ENCODE results near the gene NT5C.
"Not testable (repeated sequence)": the region's sequence is repeated elsewhere in the genome, so short reads cannot be mapped to it uniquely, and the experiment has no call there.

Gene NT5C

DNA sequence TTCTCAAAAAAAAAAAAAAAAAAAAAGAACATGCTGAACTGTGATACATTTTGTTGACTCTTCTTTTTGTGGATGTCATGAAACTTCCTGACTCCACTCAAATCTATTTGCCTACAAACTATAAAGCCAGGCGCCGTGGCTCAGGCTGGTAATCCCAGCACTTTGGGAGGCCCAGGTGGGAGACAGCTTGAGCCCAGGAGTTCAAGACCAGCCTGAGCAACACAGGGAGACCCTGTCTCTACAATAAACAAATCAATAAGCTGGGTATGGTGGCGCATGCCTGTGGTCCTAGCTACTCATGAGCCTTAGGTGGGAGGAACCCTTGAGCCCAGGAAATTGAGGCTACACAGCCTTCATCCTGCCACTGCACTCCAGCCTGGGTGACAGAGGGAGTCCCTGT lies 1.5 kb upstream of the NT5C start:
- TF ChIP-seq, protein P1, sequence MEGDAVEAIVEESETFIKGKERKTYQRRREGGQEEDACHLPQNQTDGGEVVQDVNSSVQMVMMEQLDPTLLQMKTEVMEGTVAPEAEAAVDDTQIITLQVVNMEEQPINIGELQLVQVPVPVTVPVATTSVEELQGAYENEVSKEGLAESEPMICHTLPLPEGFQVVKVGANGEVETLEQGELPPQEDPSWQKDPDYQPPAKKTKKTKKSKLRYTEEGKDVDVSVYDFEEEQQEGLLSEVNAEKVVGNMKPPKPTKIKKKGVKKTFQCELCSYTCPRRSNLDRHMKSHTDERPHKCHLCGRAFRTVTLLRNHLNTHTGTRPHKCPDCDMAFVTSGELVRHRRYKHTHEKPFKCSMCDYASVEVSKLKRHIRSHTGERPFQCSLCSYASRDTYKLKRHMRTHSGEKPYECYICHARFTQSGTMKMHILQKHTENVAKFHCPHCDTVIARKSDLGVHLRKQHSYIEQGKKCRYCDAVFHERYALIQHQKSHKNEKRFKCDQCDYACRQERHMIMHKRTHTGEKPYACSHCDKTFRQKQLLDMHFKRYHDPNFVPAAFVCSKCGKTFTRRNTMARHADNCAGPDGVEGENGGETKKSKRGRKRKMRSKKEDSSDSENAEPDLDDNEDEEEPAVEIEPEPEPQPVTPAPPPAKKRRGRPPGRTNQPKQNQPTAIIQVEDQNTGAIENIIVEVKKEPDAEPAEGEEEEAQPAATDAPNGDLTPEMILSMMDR (IDR thresholded peaks at IDR 0.05; ENCODE audit: control insufficient read depth, insufficient read depth, low read depth, low read length, missing control alignments): no peak
- H3K4me3 ChIP-seq (ENCODE audit: control insufficient read depth, low read depth, low read length): no peak overlapping the region
- DNase-seq (ENCODE audit: low read depth): no peak

DNA sequence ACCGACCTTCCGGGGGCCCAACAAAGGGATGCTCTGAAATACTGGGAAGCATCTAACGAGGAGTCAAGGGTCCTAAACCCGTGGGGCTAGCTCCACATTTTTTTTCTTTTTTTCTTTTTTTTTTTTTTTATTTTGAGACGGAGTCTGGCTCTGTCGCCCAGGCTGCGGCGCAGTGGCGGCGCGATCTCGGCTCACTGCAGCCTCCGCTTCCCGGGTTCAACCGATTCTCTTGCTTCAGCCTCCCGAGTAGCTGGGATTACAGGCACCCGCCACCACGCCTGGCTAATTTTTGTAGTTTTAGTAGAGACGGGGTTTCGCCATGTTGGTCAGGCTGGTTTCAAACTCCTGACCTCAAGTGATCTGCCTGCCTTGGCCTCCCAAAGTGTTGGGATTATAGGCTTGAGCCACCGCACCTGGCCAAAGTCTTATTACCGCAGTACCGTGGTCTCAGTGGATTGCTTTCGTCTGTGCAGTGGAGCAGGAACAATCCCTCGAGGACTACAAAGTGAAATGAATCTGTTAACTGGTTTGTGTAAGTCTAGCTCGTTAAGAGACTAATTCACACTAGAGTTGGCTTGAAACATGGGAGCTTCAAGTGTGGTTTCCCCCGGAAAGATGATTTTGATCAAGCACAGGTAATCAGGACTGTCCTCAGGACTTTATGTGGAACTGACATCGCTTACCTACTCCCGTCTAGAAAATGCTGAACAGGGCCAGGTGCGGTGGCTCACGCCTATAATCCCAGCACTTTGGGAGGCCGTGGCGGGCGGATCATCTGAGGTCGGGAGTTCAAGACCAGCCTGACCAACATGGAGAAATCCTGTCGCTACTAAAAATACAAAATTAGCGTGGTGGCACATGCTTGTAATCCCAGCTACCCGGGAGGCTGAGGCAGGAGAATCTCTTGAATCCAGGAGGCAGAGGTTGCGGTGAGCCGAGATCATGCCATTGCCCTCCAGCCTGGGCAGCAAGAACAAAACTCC lies 767 bp upstream of the NT5C start:
- DNase-seq (ENCODE audit: low read depth): not testable (repeated sequence)
- H3K4me3 ChIP-seq (ENCODE audit: control insufficient read depth, low read depth, low read length): peak overlapping the region; percentile 74

DNA sequence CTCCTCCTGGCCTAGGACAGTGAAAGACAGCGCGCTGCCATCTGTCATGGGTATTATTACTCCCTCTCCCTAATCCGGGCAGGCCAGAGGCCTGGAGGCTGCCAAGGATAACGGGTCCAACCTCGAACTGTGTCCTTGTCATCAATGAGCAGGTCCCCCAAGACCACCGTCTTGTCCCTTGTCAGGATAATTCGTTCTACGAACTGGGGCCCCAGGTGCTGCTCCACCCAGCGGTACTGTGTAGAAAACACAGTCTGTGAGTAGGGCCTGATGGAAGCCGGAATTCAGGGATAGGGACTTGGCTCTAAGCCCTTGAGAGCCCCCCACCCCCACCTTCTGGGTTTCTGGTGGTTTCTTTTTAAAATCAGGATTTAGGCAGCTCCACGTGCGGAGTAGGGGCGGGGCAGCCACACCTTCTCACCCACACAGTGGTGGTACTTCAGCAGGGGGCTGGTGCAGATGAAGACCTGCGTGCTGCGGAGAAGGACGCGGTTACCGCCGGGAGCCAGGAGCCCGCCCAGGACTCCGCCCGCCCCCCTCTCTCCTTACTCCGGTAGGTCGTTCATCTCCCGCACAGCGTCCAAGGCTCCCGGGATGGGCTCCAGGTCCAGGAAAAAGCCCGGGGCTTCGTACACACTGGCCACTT lies 787 bp downstream of the NT5C start:
- TF ChIP-seq, protein P1 (IDR thresholded peaks at IDR 0.05; ENCODE audit: control insufficient read depth, insufficient read depth, low read depth, low read length, missing control alignments): peak; percentile 36
- no peak for DNase-seq (ENCODE audit: low read depth)
- peak overlapping the region; percentile 74 for H3K4me3 ChIP-seq (ENCODE audit: control insufficient read depth, low read depth, low read length)

DNA sequence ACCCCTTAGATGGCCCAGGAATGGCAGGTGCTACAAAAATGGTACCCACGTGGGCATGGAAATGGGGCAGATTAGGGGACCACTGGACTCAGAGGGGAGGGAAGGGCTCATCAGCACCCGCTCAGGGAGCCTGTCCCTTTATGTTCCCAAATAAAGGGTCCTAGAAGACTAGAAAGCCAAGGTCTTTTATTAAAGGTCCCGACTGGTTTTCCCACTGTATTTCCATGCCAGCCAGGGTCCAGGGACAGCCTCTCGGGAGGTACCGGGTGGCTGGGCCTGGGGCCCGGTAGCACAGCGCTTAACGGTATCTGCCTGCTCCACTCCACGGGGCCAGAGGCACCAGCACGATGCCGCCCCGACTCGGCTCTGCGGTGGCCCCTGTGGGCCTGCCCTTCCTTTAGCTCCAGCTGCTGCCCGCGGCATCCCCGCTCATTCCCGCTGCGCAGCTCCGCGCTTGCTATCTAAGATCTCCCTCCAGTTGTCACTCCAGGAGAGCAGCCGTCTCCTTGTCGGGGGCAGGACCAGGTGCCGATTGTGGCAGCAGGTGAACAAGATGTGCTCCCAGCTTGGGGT lies 1.4 kb downstream of the NT5C start:
- H3K4me3 ChIP-seq (ENCODE audit: control insufficient read depth, low read depth, low read length): peak overlapping the region; percentile 74
- no peak for DNase-seq (ENCODE audit: low read depth)
- TF ChIP-seq, protein P1 (IDR thresholded peaks at IDR 0.05; ENCODE audit: control insufficient read depth, insufficient read depth, low read depth, low read length, missing control alignments): no peak

DNA sequence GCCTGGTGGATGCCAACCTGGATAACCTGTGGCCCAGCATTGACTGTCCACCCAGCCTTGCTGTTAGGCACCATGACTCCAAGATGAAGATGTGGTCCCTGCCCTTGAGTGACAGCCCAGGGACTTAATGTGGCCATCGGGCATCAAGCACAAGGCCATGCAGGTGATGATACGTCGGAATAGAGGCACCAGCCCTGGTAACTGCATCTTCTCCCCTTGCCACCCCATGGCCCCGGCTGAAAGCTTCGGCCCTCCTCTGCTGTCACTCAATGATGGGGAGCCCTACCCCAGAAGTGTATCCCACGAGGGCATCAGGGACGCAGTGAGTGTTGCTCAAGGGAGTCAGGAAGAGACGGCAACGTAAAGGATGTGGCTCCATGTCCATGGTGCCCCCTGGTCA lies 2.0 kb downstream of the NT5C start:
- no peak overlapping the region for H3K4me3 ChIP-seq (ENCODE audit: control insufficient read depth, low read depth, low read length)
- TF ChIP-seq, protein P1 (IDR thresholded peaks at IDR 0.05; ENCODE audit: control insufficient read depth, insufficient read depth, low read depth, low read length, missing control alignments): no peak
- no peak for DNase-seq (ENCODE audit: low read depth)

DNA sequence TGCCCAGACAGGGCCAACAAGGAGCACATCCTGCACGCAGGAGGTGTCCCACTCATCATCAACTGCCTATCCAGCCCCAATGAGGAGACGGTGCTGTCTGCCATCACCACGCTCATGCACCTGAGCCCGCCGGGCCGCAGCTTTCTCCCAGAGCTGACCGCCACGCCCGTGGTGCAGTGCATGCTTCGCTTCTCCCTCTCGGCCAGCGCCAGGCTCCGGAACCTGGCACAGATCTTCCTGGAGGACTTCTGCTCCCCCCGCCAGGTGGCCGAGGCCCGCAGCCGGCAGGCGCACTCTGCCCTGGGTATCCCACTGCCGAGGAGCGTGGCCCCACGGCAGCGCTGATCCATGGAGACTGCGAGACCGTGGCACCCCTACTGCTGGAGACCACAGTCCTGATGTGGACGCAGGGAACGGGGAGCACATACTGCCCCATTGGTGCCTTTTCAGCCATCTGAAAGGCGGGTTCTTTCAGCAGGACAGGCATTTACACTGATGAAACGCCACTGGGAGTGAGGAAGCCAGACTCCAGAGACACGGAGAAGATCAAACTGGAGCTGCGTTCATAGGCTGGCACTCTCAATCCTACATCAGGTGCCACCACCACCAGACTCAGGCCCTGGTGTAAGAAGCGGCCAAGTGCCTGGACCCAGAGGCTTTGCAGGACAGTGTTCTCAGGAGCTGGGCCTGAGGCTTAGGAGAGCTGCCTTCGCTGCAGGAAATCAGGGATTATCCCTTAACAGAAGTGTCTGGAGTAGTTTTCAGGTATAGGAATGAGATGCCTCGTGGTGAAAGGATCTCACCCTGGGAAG lies 2.6 kb downstream of the NT5C start:
- DNase-seq (ENCODE audit: low read depth): no peak
- TF ChIP-seq, protein P1 (IDR thresholded peaks at IDR 0.05; ENCODE audit: control insufficient read depth, insufficient read depth, low read depth, low read length, missing control alignments): no peak
- H3K4me3 ChIP-seq (ENCODE audit: control insufficient read depth, low read depth, low read length): no peak overlapping the region

DNA sequence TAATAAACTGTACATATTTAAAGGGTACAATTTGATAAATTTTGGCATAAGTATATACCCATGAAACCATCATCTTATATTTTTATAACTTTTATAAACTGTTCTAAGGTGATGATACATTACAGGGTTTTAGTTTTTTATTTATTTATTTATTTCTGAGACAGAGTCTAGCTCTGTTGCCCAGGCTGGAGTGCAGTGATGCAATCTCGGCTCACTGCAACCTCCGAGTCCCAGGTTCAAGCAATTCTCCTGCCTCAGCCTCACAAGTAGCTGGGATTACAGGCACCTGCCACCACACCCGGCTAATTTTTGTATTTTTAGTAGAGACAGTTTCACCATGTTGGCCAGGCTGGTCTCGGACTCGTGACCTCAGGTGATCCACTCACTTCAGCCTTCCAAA lies 3.6 kb downstream of the NT5C start:
- not testable (repeated sequence) for H3K4me3 ChIP-seq (ENCODE audit: control insufficient read depth, low read depth, low read length); DNase-seq (ENCODE audit: low read depth)
